Body of pancreas (tissue), 4 donors: ENCODE data around the gene PHF21B.

Experiments used
- CTCF ChIP-seq, 7 experiments: fragments of 450-650 bp in 4 of 7; fragments of 200-600 bp in 3 of 7; sonication (generic) in 3 of 7; IDR thresholded peaks; one replicate each; pipeline ENCODE4 v1.5.1; 2016 to 2019; ENCODE audit warnings: antibody characterized with exemption in 7 of 7
- POLR2A ChIP-seq, 3 donors: fragments of 450-650 bp; IDR thresholded peaks; one replicate each; pipeline ENCODE4 v1.6.1; 2016; ENCODE audit warnings: antibody characterized with exemption in 3 of 3, mild to moderate bottlenecking in 2 of 3

GRCh38 chr22:44970291-44970690 is 39.5 kb downstream of the PHF21B start:
- TF ChIP-seq CTCF (IDR thresholded peaks at IDR 0.05) (no peak), POLR2A (IDR thresholded peaks at IDR 0.05) (no peak)
